ENCODE data around the gene ABCC3.

Gene ABCC3

DNA sequence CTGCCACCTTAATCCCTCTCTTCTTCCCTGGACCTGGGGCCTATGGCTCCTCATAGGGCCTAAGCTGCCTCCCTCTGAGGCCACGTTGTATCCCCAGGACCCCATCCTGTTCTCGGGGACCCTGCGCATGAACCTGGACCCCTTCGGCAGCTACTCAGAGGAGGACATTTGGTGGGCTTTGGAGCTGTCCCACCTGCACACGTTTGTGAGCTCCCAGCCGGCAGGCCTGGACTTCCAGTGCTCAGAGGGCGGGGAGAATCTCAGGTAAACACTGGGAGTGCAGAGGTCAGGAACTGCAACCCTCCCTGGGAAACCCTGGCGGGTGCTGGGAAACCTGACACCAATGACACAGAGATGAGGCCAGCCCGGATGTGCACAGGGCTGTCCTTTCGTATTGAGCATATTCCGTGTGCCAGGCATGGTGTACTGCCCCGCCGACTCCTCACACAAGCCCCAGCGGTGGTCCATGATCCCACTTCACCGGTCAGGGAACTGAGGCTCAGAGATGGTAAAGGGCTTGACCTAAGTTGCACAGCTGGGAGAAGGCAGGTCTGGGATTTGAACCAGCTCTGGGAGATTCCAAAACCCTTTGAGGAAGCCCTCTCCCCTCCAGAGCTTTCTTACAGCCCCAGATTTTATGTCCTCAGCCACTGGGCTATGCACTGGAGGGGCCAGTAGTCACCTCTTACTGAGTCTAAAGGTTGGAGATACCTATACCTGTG, 50.1 kb downstream of the ABCC3 start:
- no peak for DNase-seq (ENCODE audit: low spot score)

DNA sequence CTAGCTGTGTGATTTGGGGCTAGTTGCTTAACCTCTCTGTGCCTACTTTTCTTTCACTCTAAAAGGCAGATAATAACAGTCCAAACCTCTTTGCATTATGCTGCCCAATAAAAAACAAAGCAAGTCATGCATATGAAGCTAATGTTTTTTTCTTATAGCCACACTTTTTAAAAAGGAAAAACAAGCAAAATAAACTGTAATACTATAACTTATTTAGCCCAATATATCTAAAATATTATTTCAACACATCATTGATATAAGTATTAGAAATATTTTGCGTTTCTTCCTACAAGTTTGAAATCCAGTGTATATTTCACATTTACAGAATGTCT, 50.6 kb downstream of the ABCC3 start:
- DNase-seq (ENCODE audit: low spot score) = no peak

DNA sequence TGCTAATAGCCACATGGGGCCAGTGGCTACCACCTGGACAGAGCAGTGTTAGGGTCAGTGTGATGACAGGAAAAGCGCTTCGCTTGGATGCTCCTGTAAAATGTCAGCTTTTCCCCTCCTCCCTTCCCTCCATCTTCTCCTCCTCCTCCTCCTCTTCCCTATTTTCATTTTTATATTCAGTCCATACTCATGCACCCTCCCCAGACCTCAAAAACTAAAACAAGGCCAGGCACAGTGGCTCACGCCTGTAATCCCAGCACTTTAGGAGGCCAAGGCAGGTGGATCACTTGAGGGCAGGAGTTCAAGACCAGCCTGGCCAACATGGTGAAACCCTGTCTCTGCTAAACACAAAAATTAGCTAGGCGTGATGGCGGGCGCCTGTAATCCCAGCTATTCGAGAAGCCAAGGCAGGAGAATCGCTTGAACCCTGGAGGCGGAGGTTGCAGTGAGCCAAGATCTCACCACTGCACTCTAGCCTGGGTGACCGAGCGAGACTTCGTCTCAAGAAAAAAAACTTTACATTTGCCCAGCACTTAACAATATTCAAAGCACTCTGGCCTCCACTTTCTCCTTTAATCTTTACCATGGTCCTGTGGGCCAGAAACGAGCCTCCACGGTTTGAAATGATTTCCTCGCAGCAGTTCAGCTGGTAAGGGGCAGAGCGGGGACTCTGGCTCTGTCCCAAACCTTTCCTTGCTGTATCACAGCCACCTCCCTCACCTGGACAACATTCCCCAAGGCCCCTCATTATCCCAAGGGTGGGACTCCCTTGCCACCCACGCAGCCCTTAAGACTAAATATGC, 51.2 kb downstream of the ABCC3 start:
- DNase-seq (ENCODE audit: low spot score) = no peak

DNA sequence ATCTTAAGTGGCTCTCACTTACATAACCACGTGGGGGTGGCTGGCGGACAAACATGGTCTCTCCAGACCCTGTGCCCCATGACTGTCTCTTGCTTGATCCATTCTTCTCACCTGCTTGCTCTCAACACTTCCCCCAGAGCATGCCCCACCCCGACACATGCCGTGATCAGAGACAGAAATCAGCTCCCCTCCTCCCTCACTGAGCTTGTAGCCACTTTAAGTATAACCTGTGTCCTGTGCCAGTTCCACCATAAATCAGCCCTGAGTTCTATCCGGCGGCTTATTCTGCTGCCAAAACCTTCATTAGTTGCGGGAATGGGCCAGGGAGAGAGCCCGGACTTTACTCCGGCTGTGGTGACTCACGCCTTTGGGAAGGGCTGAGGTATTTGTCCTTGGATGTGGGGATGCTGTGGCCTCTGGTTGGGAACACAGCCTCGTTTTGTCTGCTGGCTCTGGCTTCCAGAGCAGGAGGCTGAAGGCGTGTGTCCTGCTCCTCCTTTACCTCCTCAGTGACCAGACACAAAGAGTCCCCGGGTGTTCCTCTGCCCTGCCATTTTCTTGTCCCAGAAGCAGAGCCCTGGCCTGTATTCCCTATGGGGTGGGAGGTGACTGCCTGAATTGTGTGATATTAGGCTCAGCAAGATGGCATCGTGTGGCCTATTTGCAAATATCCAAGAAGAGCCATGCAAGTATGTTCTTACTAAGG, 52.0 kb downstream of the ABCC3 start:
- DNase-seq (ENCODE audit: low spot score) = no peak

DNA sequence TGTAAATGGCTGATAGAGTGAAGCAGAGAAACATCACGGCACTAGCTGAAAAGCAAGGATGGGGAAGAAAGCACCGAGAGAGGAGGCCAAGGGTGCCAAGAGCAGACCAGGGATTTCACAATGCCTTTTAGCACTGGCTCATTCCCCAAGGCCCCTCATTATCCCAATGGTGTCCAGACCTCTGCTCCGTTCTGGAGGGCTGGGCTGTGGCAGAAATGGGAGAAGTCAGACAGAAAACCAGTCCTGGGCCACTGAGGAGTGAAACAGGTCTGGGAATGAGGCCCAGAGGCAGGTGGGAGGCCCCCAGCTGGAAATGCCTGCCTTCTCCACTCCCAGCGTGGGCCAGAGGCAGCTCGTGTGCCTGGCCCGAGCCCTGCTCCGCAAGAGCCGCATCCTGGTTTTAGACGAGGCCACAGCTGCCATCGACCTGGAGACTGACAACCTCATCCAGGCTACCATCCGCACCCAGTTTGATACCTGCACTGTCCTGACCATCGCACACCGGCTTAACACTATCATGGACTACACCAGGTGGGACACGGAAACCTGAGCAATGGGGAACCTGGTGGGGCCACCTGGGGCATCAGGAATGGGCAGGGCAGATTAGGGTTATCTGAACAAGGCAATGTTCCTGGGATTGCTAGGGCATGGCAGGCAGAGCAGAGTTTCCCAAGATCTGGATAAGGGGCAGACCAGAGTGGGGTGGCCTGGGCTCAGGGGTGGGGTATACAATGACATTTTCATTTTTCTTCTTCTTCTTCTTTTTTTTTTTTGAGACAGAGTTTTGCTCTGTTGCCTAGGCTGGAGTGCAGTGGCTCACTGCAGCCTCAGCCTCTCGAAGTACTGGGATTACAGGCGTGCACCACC, 52.8 kb downstream of the ABCC3 start:
- DNase-seq (ENCODE audit: low spot score) = no peak

DNA sequence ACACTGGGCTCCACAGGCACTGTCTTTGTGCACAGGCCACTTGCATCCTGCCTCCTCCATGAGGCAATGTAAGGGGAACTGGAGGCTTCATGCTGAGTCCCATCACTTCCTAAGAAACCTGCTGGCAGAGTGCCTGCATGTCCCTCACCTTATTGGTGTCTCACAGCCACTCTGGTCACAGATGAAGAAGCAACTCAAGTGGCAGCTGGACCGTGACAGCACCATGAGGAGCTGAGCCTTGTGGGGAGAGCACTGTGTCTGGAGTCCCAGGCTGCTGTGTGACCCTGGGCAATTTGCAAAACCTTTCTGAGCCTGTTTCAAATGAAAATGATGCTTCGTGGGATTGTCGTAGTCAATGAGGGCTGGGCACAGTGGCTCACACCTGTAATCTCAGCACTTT, 53.6 kb downstream of the ABCC3 start:
- no peak for DNase-seq (ENCODE audit: low spot score)

DNA sequence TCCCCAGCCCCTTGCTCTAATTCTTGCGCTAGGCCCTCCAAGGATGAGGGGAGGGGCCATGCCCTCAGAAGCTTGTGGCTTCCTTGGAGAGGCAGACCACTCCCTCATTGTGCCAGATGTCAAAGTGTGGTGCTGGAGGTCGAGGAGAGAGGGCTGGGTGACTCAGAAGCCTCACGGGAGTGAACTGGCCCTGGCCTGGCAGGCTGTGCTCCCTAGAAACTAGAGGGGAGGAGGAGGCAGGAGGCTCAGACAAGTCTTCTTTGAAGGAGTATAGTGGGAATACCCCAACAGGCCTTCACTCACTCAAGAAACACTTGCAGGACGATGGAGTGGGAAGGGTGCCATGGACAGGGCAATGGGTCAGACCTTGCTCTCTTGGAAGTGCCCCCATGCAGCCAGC, 54.6 kb downstream of the ABCC3 start:
- no peak for DNase-seq (ENCODE audit: low spot score)

DNA sequence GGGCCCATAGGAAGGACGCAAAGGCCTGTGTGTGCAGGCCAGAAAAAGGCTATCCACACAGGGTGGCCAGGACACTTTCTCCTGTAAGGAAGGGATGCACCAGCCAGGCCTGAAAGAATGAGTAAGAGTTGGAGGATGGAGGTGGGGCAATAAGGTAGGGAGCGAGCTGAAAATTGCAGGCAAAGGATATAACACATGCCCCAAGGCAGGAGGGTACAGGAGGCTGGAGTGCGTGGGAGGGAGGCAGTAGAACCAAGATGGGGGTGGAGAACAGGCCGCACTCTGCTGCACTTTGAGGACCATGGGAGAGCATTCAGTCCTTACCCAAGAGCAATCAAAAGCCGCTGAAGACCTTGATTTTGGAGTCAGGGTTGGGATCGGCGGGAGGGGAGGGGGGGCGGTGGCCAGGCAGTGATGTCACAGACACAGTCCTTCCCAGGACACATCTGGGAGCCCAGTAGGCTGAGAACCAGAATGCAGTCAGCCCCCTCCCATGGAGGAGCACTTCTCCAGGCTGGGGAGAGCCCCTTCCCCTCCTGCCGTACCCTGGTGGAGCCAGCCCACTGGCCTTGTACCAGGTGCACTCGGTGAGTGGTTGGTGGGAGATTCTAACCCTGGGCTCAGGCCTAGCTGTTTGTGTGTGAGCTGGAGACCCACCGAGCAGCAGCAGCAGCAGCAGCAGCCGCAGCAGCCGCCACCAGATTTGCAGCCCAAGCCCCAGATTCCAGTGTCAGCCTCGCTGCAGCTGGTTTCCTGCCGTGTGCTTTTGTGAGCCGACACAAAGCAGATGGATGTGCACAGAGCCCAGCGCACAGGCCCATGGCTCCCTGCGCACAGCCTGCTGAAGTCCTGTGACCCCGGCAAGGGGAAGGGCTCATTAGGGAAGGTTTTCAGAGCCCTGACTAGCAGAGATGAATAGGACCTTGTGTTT, 55.5 kb downstream of the ABCC3 start:
- no peak for DNase-seq (ENCODE audit: low spot score)

DNA sequence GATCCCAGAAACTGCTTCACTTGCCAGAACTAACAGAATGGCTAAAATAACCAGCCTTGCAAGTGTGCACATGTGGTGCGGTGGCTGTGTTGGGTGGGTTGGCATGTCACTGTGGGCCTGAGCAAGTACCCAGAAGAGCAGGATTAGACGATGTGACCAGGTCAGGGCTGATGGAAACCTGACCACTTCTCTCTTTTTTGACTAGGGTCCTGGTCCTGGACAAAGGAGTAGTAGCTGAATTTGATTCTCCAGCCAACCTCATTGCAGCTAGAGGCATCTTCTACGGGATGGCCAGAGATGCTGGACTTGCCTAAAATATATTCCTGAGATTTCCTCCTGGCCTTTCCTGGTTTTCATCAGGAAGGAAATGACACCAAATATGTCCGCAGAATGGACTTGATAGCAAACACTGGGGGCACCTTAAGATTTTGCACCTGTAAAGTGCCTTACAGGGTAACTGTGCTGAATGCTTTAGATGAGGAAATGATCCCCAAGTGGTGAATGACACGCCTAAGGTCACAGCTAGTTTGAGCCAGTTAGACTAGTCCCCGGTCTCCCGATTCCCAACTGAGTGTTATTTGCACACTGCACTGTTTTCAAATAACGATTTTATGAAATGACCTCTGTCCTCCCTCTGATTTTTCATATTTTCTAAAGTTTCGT, 56.3 kb downstream of the ABCC3 start:
- DNase-seq (ENCODE audit: low spot score) = no peak

DNA sequence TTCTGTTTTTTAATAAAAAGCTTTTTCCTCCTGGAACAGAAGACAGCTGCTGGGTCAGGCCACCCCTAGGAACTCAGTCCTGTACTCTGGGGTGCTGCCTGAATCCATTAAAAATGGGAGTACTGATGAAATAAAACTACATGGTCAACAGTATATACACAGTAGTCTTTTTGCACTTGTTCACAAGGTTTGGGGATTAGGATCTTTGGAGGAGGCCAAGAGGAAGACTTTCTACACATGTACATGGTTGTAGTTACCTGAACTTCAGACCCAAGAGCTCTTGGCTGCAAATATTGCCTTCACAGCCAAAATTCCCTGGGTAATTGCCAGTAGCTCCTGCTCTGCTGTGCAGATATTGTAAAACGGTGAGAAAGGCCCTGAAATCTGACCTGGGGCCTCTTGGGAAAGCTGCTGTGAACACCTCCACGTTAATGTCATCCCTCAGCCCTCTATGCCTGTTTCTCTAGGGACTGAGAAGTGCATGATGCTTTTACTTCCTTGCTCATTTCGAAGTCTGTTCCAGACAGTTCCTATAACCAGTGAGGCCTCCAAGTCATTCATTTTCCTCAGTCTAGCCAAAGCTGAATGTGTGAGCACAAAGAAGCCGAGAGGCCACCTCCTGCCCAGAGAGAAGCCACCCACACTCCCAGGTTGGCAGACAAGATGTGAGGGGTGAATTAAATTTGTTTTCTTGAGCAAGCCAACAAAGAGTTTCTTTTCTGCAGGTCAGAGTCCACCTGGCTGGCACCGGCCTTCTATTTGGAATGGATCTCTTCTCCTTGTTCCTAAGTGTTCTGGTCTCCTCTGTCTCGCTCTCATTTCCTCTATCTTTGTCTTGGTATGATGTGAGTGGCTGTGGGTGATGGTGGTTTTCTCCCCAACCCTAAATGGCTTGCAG, 57.1 kb downstream of the ABCC3 start:
- DNase-seq (ENCODE audit: low spot score) = no peak

DNA sequence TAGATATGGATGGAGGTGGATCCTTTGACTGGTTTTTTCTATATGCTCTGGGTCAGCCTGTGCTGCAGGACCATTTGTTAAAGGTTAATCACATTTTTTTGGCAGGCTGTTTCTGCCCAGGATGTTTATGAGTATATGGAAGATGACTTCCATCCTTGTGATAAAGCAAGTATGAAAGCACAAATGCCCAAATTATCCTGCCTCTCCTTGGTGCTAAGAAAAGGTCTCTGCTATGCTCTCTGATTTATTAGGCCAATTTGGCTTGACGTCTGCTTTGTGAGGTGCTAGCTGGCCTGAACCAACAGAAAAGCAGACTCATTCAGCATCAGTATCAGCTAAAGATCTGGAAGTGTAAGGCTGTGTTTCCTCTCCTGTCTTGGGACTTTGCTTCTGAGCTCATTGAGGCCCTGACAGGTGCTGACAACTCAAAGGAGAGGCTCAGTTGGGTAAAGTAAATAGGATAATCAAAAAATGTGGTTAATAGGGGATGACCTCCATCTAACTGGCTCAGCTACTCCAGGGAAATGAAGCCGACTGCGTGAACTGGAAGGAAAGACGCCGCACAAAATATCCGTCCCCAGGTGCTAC, 57.9 kb downstream of the ABCC3 start:
- DNase-seq (ENCODE audit: low spot score) = no peak

DNA sequence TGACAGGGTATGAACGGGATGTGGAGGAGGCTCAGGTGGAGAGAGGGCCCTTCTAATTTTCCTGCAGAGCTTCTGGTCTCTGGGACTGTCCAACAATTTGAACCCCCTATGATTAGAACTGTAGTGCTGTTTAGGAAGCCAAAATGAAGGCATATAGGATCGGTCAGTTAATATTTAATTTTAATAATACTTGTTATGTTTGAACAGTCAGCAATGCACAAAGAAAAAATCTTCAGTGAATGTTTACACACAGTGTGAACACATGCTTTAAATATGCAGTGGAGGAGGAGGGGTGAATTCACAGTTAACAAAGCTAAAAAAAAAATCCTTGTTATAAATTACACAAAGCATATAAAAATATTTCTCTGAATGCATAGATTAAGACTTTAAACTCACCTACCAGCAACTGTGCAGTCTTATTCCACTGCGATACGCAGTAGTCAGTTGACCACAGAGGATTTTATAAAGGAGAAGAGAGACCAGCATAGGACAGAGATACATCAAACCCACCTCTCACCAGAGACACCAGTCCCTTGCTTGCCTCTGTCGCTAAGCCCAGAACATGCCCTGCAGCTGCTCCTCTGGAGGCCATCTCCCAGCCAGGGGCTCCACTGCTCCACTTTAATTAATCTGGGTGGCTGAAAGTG, 58.5 kb downstream of the ABCC3 start:
- DNase-seq (ENCODE audit: low spot score) = no peak

DNA sequence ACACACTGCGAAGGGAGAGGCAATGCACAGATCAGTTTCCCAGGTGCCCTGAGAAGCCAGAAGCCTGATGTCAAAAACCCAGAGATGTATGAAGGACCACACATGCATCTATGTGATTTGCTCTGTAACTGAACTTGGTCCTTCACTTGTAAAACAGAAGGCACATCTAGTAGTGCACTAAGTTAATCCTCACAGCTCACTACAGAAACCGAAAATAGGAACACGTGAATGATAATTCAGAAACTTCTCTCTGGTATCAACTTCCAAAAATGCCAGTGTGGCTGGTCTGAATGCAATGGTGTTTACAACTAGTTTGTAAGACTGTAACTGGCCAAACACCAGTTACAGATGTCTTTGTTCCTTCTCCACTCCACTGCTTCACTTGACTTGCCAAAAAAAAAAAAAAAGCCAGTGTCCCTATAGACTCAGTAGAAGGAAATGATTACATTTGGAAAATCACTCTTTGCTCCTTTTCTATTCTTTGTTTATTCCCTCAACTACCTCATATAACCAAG, 61.7 kb downstream of the ABCC3 start:
- no peak for DNase-seq (ENCODE audit: low spot score)

DNA sequence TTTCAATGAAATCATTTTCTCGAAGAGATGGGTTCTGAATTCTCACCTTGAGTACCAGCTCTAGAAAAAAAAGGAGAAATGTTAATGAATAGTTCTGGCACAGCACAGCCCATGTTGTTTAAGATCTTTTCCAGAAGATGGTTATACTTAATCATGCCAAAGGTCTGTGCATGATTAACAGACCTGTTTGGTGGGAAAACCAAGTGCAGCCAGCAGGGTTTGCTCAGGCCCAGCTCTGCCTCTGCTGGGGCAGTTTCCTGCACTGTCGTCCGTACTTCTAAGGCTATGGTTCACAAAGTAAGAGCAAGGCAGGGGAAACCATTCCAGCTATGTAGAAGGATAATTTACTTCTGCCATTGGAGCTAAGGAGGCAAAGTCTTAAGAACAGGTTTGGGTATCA, 62.4 kb downstream of the ABCC3 start:
- DNase-seq (ENCODE audit: low spot score) = no peak

DNA sequence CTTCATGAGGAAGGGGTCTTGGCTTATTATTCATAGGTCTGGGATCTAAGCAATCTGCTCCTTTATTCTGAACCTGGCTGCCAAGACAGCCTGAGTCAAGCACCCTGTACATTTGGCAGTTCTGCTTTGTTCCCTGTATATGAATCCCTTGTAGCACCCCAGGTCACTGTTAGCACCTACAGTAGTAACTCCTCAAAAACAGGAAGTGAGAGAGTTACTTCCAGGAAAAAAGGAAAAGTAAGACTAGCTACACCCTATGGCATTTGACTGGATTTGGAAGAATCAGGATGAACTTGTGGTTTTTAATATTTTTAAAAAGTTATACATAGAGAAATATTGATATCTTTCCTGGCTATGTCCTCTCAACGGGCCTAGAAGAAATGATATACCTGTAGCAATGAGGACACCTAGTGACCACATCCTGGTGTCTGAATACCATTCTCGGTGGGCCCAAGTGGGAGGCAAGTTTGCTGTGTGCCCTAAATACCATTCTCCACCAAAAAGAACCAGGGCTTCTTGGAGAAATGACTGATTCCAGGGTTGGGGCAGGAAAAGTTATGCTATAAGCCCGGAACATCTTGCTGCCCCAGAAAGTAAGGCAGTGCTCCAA, 63.1 kb downstream of the ABCC3 start:
- no peak for DNase-seq (ENCODE audit: low spot score)

DNA sequence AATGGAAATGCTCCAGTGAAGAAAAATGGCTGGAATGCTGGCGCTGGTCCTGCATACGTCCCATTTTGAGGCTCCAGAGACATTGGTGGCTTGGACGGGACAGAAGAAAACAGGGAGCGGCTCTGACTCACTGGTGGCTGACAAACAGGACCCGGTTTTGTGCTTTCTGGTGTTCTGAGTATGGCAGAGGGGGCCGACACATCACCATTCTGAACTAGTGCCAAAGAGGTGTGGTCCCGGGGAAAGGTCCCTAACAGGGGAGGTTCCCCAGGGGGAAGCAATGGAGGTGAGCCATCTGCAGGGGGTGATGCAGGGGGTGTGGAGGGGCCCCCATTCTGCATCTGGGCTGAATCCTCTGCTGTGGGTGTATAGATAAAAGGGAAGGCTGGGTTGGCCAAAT, 64.7 kb downstream of the ABCC3 start:
- no peak for DNase-seq (ENCODE audit: low spot score)

DNA sequence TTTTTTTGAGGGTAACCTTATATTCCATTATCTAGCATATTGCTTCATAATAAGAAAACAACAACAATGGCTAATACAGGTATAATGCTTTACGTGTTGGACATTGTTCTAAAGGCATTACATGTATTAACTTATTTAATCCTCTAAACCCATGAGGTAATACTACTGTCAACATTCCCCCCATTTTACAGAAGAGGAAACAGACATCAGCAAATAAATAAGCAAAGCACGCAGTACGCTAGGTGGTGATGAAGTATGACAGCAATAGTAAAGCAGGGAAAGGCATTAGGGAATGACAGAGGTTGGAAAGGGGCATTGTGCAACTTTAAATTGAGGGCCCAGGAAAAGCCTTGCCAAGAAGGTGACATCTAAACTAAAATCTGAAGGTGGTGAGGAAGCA, 68.5 kb downstream of the ABCC3 start:
- no peak for DNase-seq (ENCODE audit: low spot score)
